Mucosa of gallbladder (tissue), 1 donor: ENCODE measurements around the gene C1QC. TPM values are rescaled to one million over a fixed set of nuclear protein-coding genes. Genes with fewer than 3 reads are reported as not detected.
"Not testable (repeated sequence)": the region's sequence is repeated elsewhere in the genome, so short reads cannot be mapped to it uniquely, and the experiment has no call there.

Experiments used
- DNase-seq: peaks from one replicate; pipeline ENCODE4 v3.0.0-alpha.2; 2020; ENCODE audit warnings: low spot score
- total RNA-seq: library from RNA; stranded (reverse); gene quantifications from one replicate; pipeline ENCODE4 v1.2.1, GENCODE V29; 2021
- donor health status: DM: no; HTN: no; CAD: no.

C1QC gene
- total RNA-seq, 1 donor from 2014 or later = 217 TPM

DNA sequence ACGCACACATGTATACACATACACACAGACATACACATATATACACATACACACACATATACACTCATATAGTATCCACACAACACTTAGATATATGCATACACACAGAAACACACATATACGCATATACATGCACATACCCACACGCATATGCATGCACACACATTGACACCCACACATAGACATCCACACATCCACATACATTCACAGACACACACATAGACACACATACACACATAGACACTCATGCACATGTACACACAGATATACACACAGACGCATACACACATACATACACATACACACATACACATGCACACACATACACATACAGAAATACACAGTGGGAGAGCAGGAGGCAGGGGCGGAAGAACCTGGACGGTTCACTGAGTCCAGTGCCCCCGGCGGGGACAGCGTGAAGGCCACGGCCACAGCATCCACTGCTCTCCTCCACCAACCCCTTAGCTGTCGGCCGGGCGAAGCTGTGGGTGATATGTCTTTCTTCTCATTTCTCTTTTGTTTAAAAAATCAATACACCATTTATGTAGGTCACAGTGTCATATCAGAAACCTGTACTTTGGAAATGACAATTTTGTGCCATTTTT, 6.8 kb downstream of the C1QC start:
- no peak for DNase-seq

- DNase-seq = no peak
These were observed 8.8 kb downstream of the C1QC start for GRCh38 chr1:22651941-22652856.

DNA sequence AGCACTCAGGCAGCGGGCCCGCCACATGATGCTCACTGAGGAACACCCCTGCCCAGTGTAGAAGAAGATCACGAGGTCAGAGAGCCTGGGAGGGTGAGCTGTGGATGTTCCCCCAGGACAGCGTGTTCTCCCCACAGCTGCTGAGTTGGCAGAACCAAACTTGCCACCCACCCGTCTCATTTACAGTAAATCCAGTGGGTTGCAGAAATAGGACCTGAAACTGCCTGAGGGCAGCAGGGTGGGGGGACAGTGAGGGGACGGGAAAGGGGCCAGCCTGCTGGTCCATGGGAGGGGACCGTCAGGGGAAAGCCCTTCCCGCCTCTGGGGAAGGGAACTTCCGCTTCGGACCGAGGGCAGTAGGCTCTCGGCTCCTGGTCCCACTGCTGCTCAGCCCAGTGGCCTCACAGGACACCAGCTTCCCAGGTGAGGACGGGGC, 9.5 kb downstream of the C1QC start, which contains the start of gene C1QB:
Gene C1QB, plus strand, starts transcription at position 356 of the 436 bp plus-strand sequence. CDS start 6,227 bp downstream, outside the sequence.
- DNase-seq = peak; percentile 48

GRCh38 chr1:22654692-22655091, 11.3 kb downstream of the C1QC start:
- DNase-seq = no peak

- no peak for DNase-seq
These were observed 15.1 kb downstream of the C1QC start for GRCh38 chr1:22658385-22659163.

- DNase-seq = no peak
These were observed 17.3 kb downstream of the C1QC start for GRCh38 chr1:22660716-22661241.

DNA sequence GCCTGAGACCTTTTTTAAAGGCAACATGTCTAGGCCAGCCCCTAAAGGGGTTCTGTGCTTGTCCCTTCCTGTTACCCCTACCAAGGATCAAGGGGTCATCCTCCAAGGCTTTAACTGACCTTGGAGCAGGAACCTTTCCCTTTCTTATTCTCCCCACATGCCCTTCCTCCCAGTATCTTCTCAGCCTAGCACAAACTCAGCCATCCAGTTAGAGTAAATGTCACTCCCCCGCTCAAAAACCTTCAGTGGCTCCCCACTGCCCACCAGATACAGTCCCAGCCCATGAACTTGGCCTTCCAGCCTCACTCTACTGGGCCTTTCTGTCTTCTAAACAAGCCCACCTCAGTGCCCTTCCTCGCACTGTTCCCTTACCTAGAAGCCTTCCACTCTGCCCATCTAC, 18.4 kb downstream of the C1QC start:
- DNase-seq = no peak

DNA sequence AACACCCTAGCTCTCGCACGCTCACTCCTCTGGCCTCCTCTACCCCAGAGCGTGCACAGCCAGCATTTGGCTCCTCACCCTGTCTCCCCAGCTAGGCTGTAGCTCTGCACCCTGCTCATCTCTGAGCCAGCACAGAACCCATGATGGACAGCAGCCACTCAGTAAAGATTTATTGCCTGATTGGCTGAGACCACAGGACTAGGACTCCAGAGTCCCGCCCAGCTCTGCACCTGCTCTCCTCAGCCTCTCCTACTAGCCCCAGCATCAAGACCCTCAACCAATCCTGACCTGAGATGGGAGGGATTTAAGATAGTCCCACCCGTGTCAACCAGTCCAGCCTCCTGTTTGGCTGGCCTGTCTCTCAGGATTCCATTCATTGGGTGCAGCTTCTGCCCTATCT, 18.9 kb downstream of the C1QC start:
- DNase-seq = peak; percentile 29

DNA sequence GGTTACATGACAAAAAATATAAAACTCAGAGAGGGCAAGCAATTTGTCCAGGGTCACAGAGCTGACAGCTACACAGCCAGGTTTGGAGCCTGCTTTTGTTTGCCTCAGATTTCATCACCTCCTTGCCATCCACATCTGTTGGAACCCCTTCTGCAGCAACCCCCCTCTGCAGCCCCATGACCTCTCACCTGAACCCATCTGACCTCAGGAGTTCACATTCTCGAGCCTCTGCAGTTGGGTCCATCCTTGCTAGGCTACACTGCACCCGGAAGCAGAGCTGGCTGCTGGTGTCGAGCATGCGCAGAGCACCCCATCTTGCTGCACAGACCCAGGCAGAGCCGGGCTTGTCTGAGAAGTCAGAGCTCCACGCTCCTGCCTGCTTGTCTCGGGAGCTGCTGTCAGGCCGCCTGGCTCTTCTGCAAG, 19.6 kb downstream of the C1QC start:
- no peak for DNase-seq

DNA sequence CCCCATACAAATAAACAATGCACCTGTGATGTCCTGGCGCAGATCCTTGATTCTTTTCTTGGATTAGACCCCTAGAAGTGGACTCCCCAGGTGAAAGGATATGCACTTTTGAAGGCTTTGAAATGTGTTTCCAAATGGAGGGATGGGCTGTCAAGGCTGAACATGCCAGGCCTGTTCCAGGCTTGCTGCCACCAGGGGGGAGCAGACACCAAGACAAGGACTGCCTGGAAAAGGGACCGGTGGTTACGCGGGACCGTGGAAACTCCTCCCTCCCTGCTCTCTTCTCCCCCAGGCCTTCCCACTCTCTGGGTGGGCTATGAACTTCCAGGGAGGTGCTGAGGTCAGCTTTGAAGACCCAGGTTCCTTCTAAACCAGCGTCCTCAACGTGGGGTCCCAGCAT, 22.3 kb downstream of the C1QC start:
- DNase-seq = no peak

DNA sequence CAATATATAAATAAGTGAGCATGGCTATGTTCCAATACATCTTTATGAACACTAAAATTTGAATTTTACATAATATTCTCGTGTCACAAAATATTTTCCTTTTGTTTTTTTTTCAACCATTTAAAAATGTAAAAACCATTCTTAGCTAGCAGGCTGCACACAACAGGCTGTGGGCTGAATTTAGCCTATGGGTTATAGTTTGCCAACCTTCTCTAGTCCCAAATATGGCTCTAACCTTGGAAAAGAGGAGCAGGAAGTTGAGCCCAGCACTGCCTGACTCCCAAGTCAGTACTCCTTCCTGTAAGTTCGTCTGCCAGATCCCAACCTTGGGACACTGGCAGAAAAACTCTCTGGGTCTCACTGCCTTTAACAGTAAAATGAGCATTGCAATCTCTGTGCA, 23.0 kb downstream of the C1QC start:
- no peak for DNase-seq

DNA sequence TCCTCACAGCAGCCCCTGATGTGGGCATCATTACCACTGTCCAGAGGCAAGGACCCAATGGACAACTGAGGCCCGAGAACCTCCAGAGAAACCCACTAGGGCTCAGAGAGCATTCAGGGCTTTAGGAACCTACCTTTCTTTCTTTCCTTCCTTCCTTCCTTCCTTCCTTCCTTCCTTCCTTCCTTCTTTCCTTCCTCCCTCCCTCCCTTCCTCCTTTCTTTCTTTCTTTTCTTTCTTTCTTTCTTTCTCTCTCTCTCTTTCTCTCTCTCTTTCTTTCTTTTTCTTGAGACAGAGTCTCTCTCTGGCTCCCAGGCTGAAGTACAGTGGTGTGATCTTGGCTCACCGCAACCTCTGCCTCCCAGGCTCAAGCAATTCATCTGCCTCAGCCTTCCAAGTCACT, 25.4 kb downstream of the C1QC start:
- not testable (repeated sequence) for DNase-seq

GRCh38 chr1:22670352-22670975, 27.0 kb downstream of the C1QC start:
- DNase-seq = no peak

GRCh38 chr1:22671999-22672398, 28.6 kb downstream of the C1QC start:
- DNase-seq = no peak

DNA sequence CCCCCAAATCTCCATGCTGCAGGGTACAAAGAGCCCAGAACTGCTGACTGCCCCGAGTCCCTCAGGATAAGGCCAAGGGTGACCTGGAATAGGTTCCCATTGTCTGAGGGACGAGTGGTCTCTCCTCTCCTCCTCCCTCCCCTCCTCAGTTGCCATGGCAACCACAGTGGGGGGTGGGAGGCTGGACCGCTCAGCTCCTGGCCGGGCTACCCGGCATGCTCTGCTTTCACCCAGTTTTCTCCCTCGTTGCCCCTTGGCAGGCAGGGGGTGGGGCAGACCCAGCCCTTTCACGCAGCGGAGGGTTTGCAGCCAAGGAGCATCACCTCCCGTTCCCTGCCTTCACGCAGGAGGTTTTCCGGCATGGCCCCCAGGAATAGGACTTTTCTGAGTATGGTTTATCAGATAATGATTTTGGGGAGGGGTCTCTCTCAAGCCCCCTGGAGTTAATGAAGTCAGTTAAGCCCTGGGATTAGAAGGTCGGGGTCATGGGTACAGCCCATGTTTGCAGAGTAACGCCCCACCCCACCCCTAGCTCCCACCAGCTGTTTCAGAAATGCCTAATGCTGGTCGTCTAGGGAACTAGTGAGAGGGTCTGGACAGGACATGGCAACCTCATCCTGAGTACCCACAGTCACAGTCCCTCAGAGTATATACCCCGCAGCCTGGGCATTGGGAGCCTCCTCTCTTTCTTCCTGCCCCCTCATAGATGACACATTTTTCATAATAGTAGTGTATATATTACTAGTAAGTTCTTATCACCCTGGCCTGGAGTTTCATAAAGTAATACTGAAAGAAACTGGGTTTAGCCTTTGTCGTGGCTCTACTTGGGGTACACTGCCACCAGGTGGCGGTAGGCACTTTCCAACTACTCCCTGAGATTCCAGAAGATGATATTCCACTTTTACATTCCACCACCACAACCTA, 30.3 kb downstream of the C1QC start:
- DNase-seq = peak; percentile 60

- DNase-seq = no peak
These were observed 30.9 kb downstream of the C1QC start for GRCh38 chr1:22674410-22674749.

- not testable (repeated sequence) for DNase-seq
These were observed 32.7 kb downstream of the C1QC start for GRCh38 chr1:22676151-22676550.

DNA sequence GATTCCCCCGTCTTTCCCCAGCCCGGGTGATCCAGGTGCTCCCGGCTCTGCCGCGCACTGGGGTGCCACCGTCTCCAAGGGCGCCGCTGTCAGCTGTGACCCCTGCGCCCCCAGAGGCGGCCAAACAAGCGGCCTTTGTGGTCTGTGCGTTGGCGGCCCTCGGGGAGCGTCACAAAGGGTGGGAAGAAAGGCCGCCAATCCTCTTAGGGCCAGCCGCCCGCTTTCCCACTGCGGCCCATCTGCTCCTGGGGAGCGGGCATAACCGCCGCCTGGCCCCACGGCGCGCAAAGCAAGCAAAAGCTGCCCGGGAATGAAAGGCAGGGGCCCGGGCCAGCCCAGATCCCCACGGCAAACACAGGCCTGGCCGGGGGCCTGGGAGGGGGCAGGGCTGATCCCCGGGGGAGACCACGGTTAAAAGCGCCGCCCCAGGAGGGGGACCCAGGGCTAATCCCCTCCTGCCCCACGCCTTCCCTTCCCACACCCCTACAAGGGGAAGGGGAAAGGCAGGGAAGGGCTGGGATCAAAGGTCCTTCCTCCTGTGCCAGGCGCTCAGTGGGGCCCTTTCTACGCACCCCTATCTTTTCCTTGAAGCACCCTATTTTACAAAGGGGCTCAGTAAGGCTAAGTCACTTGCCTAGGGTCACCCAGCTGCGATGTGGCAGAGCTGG, 33.6 kb downstream of the C1QC start:
- DNase-seq = no peak

DNA sequence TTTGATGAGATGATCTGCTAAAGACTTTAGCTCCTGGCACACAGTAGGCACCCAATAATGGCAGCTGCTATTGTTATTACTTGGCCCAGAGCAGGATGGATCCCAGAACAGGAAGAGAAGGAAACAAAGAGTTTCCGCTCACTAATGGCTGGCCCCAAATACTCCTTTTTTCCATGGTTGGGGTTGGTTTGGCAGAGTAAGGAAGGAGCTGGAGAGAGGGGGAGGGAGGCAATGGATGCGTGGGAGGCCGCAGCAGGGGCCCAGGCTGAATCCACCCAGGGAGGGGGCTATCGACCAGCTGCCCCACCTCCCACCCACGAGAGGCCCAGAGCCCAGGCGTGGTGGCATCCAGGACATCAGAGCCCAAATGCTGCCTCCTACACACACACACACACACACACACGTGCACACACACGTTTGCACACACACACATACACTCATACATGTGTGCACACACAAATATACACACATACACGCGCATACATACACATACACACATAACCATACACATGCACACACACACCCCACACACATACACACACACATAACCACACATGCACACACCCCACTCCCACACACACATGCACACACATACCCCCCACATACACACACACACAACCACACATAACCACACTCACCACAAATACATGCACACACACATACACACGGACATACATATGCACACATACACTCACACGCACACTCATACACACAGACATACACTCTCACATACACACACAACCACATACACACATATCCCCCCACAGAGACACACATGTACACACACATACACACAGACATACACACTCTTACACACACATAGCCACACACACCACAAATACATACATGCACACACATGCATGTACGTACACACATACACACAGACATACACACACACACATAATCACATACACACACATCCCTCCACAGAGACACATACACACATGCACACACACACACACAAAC, 34.8 kb downstream of the C1QC start:
- DNase-seq = no peak
